Cerebellar nuclear complex (tissue), 1 donor: ENCODE results near the gene VIPR2.
"Not testable (repeated sequence)": the region's sequence is repeated elsewhere in the genome, so short reads cannot be mapped to it uniquely, and the experiment has no call there.

ENCODE experiments used
- DNase-seq, 2 experiments: peaks; one replicate each; lab custom pipeline; 2025; lab: John Stamatoyannopoulos, UW

Gene VIPR2

DNA sequence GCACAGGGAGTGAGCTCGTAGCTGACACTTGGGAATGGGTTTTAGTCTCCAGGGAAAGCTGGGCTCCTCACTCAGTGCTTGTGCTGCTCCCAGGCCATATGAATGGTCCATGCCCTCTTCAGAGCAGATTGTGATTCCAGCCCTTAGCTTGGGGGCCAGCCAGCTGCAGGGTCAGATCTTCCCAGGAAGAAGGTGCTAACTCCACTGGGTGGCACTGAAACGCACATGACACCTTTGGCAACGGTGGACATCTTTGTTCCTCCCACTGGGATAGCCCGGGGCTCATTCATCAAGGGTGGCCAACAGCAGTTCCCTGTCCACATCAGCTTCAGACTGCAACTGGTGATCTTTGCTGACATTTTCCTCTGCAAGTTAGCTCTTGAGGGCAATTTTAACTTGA is 159.1 kb downstream of the VIPR2 start:
- DNase-seq, result no peak

DNA sequence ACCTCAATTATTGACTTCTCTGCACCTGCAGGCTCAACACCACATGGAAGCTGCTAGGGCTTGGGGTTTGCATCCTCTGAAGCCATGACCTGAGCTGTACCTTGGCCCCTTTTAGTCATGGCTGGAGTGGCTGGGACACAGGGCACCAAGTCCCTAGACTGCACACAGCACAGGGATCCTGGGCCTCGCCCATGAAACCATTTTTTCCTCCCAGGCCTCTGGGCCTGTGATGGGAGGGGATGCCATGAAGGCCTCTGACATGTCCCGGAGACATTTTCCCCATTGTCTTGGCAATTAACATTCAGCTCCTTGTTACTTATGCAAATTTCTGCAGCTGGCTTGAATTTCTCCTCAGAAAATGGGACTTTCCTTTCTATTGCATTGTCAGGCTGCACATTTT is 160.7 kb downstream of the VIPR2 start:
- DNase-seq, result not testable (repeated sequence)

DNA sequence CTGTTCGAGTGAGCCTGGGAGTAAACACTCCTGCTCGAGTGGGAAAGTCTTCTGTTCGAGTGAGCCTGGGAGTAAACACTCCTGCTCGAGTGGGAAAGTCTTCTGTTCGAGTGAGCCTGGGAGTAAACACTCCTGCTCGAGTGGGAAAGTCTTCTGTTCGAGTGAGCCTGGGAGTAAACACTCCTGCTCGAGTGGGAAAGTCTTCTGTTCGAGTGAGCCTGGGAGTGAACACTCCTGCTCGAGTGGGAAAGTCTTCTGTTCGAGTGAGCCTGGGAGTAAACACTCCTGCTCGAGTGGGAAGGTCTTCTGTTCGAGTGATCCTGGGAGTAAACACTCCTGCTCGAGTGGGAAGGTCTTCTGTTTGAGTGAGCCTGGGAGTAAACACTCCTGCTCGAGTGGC is 162.6 kb downstream of the VIPR2 start:
- not testable (repeated sequence) for DNase-seq

DNA sequence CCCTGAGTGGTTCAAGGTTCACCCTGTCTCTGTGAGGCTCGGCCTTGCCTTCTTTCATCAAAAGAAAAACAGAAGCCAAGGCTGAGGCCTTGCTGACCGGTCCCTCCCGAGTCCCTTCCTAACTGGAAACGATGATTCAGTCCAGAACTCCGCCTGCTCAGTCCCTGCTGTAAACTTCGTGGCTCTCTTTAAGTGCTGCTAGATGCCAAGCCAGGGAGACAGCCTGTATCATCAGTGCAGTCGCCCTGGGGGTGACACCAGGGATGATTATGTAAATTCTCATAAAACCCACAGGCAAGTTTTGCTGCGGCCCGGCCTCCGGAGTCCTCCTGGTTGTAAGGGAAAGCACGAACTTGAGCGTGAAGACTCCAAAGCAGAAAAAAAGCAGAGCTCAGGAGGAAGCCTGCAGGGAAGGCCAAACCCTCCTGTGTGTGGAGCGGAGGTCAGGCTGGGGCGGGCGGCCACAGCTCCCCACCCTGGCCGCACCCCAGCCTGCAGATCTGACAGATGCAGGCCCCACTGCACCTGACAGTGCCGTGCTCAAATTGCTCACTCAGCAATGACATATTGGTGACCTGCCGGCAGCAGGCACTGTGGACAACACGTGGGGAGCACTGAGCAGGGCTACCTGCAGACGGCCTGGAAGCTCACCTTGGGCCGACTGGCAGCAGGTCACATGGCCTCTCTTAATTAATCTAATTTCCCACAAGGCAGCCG is 164.9 kb downstream of the VIPR2 start:
- no peak for DNase-seq

DNA sequence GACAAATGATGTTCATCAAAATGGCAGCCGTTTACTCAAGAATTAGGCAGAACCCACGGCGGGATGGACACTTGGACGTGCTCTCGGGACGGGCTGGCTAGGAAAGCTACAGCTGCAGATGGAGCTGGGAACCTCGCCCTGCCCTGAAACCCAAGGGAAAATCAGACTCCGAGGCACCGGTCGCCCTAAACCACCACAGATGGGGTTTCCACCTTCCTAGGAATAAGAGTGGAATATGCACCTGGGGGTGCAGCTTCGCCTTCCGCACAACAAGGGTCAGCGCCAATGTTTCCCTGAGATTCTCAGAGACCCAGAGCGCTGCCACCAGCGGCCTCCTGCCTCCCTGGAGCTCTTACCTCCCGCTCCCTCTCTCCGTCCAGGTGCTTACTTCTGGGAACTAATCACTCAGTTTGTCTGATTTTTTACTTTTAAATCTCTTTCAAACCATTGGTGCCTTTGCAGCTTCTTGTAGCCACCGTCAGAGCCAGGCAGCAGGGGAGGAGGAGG is 165.6 kb downstream of the VIPR2 start:
- DNase-seq, result no peak
